Esophagus squamous epithelium (tissue), 4 donors: ENCODE results near the gene POLN.

Source experiments
- POLR2A ChIP-seq, 4 donors: fragments of 450-650 bp; IDR thresholded peaks; one replicate each; pipeline ENCODE4 v1.6.1; 2017; ENCODE audit warnings: antibody characterized with exemption in 4 of 4, mild to moderate bottlenecking in 4 of 4, moderate library complexity in 3 of 4
- TF ChIP-seq, protein P1 (sequence below), 6 experiments: fragments of 450-650 bp in 4 of 6; fragments of 200-600 bp in 2 of 6; sonication (generic) in 2 of 6; IDR thresholded peaks; one replicate each; pipeline ENCODE4 v1.5.1; 2016 to 2019; ENCODE audit warnings: antibody characterized with exemption in 6 of 6, mild to moderate bottlenecking in 4 of 6, moderate library complexity in 4 of 6

DNA sequence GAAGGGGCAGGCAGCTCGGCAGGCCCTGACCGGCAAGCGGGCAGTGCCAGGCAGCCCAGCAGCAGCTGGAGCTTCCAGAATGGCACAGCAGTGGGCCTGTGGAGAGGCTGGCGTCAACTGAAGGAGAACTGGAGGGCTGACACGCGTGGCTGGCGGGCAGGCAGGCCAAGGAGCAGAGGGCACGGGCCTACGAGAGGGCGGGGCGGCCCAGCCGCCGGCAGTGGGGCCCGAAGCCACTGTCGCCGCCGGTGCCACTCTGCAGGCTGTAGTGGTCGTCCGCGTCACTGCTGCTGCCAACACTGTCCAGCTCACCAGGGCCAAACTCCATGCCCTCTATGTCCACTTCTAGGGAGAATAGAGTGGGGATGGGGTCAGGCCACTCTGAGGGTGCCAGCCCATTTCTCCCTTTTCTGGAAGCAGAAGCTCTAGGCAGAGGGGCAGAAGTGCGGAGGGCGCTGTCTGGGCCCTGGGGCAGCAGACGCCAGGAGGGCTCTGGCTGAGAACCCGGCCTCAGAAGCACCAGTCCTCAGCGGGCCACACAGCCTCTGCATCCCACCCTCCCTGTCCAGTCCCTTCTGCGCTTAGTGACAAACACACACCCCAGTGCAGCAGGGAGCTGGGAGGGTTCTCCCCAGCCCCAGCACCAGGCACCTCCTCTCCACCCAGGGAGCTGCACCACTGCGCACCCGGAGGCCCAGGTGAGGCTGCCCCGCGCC lies 8.6 kb upstream of the POLN start:
- TF ChIP-seq, protein P1, sequence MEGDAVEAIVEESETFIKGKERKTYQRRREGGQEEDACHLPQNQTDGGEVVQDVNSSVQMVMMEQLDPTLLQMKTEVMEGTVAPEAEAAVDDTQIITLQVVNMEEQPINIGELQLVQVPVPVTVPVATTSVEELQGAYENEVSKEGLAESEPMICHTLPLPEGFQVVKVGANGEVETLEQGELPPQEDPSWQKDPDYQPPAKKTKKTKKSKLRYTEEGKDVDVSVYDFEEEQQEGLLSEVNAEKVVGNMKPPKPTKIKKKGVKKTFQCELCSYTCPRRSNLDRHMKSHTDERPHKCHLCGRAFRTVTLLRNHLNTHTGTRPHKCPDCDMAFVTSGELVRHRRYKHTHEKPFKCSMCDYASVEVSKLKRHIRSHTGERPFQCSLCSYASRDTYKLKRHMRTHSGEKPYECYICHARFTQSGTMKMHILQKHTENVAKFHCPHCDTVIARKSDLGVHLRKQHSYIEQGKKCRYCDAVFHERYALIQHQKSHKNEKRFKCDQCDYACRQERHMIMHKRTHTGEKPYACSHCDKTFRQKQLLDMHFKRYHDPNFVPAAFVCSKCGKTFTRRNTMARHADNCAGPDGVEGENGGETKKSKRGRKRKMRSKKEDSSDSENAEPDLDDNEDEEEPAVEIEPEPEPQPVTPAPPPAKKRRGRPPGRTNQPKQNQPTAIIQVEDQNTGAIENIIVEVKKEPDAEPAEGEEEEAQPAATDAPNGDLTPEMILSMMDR (IDR thresholded peaks at IDR 0.05), result no peak
- TF ChIP-seq POLR2A (IDR thresholded peaks at IDR 0.05), result no peak
